ENCODE measurements around the gene CDK14.

The CDK14 gene

DNA sequence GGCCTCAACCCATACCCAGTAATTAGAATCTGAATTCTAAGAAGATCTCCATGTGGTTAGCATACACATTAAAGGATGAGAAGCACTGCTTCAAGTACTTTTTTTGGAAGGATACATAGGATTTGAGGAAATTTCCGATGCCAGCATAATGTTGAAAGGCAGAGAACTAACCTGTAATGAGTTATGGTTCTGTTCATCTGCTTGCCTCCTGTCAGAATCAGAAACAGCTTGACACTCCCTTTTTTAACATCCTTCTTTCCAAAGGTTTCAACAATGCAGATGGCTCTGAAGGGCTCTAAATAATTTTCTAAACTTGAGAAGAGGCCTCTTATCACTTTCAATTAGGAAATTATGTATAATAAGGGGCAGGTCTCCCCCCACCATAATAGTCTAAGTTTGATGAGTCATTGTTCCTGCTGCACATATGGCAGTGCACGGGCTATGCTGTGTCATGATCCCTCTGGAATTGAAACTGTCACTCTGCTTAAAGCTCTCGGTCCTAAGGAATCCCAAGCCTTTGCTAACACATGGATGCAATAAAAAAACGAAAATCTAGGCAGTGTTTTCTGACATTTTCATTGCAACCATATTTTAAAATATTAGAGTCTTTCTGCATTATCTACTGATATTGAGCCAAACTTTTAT lies 376.9 kb downstream of the CDK14 start:
- DNase-seq: no peak

DNA sequence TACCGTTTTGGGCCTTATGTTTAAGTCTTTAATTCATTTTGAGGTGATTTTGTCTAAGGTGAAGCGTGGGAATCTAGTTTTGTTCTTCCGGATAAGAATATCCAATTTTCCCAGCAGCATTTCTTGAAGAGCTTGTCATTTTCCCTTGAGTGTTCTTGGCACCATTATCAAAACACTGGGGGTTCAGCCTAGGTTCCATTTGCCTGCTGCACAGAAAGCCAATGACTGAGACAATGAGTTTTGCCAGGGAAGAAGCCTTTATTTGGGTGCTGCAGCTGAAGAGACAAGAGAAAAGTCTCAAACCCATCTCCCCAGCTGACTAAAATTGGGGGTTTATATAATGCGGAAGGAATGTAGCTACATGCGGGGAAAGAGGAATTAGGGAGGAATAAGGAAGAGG lies 380.9 kb downstream of the CDK14 start:
- DNase-seq: no peak

DNA sequence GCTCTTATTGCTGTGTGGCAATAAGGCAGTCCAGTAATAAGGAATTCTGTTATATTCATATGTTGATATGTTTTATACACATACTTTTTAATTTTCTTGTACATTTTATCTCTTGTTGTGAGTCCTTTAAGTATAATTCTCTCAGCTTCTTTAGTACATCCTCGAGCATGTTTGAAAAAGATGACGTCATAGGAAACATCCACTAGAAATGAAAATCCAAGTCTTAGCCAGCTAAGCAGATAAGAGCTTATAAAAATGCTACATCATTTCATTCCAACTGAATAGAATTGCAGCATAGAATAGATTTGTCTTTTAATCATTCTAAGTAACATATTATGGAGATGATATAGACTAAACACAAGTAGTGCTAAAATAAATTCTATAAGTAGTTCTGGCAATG lies 384.4 kb downstream of the CDK14 start:
- DNase-seq: no peak

DNA sequence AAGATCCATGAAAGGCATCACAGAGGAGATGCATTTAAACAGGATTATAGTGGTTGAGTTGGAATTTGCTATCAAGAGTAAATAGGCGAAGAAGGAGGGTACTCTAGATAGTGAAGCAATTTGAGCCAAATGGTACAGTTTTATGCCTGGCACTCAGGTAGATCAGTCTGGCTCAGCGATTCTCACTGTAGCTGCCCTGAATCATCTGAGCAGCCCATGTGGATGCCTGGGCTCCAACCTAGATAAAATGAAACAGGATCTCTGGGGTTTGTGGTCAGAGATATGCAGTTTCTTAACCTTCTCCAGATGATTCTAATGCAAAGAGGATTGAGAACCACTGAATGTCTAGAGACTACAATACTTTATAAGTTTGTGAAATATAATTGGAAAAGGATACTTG lies 386.1 kb downstream of the CDK14 start:
- DNase-seq: no peak

DNA sequence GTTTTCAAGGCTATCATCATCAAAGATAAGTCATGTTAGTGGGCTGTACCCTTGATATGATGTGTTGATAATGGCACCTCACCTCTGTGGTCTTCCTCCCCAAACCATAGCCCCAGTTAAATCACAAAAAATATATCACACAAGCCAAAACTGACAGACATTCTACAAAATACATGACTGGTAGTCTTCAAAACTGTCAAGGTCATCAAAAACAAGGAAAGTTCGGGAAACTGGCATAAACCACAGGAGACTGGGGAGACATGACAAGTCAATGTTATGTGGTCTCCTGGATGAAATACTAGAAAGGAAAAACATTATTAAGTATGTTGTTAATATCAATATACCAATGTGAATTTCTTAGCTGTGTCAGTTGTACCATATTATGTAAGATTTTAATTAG lies 388.6 kb downstream of the CDK14 start:
- no peak for DNase-seq

DNA sequence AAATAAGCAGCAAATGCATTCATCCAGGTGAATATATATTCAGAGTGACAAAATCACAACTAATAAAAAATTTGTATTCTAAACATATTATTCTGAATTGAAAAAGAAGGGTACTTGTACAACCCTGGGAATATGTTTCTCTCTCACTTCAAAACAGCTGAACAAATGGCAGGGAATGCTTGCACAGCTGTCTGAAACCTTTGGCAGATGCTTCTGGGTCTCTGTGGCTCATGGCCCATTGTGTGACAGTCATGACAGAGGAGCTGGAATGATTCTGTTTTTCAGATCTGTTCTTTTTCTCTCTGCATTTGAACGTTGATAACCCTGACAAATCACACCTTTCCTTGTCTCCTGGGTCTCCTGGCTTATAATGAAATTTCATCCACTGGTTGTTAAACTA lies 392.4 kb downstream of the CDK14 start:
- DNase-seq: no peak

DNA sequence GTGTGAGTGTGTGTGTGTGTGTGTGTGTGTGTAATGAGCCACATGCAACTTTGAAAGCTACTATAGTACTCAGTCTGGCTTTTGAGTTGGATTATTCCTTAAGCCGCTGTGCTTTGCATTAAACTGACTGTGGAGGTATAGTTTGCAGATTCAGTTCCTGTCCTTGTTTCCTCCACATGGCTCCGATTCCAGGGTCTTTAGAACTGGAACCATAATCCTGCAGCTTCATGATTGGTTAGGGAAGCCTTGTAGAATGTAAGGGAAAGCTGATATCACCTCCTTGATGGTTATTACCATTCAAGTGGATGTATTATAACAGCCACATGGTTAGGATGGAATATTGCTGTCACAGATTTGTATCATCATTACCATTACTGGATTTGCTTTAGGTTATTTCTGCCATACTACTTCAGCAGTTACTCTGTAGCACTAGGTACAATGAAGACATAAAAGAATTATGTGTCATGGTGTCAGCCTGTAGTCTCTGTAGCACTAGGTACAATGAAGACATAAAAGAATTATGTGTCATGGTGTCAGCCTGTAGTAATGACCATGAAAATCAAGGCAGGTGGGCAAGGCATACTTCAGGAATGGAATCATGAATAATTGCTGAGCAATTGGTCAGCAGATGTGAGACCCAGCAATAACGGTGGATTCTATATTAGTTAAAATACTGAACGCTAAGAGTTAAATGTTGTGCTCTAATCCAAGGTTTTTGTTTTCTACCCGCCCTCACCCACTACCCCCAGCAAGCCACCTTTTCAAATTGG lies 393.1 kb downstream of the CDK14 start:
- DNase-seq: no peak

DNA sequence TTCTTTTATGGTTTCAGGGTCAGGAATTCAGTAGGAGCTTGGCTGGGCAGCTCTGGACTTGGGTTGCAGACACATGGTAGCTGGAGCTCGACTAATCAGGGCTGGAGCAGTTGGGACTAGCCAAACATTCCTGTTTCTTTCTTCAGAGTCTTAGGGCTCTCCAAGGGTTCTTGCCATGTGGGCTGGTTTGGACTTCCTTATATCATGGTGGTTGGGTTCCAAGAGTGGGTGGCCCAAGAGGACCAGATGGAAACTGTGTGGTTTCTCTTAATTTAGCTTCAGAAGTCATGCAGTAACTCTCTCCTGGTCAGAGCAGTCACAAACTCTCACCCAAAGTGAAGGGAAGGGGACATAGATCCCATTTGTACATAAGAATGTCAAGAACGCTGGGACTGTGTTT lies 398.0 kb downstream of the CDK14 start:
- DNase-seq: no peak

DNA sequence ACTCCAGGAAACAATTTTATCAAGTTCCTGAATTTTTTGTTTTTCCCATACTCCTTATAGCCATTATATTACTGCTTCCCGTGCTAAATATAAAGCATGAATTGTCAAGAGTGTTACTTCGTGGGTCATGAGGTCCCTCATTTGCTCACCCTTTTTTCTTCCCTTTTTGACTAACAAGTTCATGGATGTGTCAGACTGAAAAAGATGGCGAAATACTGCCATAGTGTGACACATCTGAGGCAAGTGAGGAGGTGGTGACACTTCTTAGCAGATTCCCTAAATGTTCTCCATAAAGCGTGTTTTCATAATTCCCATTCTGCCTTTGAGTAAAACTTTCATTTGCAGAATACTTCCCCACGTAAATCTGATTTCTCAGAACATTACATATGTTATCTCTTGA lies 398.5 kb downstream of the CDK14 start:
- no peak for DNase-seq

DNA sequence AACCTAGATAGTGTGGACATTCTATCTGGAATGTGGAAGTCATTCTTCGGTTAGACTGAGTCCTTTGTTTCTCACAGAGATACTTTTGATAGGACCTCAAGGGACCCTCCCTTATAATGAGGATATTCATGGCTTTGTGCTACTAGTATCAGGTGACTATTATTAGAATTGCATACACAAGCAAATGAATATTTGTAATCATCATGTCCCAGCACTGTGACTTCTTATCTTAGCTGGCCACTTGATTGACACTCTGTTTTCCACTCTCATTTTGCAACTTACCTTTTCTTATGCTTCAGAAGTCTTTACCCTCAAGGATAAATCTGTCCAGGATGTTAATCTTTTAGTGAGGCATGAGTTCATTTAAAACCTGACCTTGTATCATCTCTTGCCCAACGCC lies 399.9 kb downstream of the CDK14 start:
- no peak for DNase-seq

DNA sequence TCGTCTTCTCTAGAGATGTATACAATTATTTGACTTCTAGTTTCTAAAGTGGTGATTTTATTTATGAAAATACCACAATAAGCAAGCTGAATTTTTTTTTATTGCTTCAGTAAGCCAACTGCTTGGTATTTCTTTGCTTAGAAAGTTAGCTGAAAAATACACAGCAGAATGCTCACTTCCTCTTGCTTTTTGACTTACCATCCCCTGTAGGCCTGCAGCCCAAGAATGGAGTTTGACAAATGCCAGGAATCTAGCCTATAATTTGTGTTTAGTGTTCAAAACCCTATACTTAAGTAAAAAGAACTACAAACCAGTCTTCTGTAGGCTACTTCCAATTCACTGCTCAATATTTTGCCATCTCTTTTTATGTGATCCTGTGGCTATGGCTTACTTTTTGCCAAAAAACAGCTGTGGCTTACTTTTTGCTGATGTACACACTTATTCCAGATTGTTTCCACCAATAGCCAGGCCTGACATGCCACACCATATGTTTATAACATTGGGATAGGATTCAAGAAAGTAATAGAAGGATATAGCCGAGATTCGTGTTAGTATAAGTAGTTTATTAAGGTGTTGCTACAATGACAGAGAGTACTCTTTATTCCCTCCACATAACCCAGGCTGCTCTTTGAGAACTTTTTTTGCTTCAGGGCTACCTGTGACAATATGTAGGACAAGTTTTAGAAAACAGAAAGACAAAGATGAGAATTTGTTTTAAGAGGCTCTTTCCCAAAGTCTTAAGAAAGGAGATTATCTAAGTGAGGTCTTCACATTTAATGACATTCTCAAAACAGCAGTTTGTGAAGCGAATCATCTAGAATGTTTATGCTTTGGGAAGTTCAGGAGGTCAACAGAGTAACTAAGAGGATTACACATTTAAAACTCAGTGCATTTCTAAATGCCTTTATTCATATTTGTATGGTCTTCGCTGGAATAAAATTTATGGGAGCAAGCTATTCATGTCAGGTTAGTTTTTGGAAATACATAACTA lies 404.2 kb downstream of the CDK14 start:
- DNase-seq: no peak

DNA sequence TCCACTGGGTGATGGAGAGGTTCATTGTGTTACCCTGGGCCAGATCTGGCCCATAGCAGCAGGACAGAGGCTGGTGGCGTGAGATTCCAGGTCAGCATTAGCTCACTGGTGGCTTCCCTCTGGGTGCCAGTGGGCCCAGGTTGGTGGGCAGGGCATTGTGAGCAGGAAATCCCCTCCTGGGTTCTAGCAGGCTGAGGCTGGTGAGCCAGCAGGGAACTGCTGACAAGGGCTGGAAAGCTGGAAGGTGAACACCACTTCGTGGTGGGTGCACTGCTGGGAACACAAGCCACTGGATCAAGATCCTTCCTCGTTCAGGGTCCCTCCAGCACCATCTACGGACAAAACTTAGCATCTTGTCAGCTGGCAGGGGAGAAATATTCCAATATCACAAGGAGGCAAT lies 408.9 kb downstream of the CDK14 start:
- DNase-seq: no peak

DNA sequence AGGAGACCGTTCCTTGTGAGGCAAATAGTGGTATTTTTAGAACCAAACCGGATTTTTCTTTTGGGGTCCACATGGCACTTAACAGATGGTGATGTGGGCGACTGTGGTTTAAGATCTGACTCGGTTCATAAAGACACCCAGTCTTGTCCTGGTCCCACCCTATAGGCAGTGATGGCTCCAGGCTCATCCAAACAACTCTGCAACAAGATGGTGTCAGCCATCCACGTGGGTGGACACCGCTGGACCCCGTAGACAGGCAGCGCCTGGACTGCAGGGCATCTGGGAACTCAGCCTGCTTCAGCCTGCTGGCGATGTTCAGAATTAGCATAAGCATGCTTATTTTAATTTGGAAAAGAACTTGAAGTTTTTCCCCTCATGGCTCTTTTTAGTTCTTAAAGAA lies 409.7 kb downstream of the CDK14 start:
- DNase-seq: no peak

DNA sequence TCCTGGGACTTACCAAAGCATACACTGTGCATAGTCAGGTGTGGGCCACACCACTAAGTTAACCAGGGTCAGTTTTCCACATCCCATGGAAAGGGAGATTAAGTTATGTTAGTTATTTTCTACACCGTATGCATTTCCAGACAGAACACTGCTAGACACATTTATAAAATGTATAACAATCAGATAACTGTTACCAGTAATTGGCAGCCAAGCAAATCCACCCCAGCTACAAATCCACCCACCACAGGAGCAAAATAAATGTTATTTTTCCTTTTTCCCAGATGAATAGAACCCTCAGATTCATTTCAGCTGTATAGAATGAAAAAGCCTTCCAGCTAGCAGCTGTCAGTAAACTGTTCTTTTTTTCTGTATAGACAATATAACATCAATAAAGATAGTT lies 411.2 kb downstream of the CDK14 start:
- DNase-seq: no peak

DNA sequence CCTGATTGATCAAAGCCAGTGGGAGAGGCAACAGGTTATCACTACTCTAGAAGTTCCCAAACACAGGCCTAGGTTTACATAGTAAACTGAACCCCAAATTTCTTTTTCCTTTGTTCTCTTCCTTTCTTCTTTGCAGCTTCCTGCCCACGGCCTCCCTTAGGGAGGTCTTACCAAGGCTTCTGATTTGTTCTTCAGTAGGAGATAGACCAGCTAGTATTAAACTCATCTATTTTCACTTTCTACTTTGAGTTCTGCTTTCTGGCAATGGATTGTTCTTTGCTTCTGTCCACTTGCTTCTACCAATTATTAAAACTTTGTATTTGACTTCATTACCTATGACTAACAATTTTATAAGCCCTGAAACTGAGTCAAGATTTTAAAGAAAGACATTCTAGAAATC lies 417.0 kb downstream of the CDK14 start:
- no peak for DNase-seq

DNA sequence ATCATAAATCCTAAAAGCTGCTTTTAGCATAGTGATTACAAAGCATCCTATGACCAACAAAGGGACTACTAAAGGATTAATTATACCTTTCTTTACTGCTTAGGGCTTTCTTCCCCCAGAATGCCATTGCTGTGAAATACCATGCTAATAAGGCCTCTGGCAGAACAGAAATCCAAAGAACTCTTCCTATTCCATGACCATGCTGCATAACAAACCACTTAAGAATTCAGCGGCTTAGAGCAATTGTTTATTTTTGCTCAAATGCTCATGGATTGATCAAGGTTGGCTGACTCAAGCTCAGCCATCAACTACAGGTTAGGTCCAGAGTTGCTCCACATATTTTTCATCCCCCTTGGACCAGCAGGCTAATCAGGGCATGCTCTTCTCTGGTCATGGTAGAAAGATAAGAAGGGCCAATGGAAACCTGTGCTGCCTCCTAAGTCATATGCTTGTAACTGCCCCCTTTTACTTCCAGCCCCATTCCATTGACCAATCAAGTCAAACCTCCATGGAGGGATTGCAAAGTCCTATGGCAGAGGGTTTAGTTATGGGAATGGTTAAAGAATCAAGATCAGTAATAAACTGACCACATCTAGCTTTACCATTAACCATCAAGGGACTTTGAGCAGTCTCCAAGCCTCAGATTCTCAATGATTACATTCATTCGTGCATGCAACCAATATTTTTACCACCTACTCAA lies 423.7 kb downstream of the CDK14 start:
- DNase-seq: no peak

DNA sequence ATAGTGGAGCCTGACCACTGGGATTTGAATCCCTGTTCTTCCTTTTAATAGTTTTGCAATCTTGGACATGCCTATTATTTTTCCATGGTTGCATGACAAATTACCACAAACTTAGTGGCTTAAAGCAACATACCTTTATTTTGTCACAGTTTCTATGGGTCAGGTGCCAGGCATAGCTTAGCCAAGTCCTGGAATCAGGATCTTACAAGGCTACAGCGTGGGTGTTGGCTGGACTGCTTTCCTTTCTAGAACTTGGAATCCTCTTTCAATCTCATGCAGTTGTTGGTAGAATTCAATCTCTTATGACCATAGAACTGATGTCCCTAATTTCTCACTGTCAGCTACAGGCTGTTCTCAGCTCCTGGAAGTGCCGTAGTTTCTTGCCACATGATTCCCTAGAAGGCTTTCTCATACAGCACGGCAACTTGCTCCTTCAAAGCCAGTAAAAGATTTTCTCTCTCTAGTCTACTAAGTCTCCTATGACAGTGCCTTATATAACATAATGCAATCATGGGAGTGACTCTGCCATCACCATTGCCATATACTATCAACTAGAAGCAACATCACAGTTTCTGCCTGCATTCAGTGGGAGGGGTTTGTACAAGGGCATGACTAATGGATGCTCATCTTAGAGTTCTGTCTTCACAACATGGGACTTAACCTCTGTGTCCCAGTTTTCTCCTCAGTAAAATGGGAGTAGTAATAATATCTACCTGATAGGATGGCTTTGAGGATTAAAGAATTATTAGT lies 424.7 kb downstream of the CDK14 start:
- DNase-seq: no peak

DNA sequence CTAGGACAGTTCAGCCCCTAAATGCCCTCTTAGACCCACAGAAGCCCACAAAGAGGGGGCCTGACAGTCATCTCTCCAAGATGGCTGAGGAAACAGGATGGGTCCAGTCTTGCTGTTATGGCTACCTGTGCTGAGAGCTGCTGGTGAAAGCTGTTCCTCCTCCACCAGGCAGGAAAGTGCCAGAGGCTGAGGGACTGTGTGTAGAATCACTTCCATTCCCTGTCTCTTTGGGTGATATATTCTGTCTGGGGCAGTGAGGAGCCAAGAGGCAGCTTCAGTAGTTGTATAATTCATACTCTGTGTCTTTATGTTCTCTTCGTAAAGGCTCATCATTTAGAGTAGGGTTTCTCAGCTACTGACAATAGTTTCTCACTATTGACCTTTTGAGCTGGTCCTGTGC lies 425.8 kb downstream of the CDK14 start:
- DNase-seq: no peak

DNA sequence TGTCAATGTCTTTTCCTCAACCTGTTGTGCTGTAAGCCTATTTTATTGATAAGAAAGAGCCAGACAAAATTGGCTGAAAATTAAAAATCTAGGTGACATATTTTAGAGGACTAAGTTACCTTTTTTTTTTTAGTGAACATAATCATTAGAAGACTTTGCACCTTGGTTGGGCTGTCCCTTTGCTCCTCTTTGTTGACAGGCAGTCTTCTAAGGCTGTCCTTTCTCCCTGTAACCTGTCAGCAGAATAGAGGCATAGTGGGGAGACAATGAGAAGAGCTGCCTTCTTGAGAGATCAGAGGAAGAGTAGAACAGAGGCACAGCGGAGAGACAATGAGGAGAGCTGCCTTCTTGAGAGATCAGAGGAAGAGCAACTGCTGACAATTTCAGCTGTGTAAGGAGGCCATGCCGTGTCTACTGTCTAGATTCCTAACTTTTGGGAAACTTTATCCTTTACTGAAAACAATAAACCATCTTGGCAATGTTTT lies 429.8 kb downstream of the CDK14 start:
- DNase-seq: no peak

DNA sequence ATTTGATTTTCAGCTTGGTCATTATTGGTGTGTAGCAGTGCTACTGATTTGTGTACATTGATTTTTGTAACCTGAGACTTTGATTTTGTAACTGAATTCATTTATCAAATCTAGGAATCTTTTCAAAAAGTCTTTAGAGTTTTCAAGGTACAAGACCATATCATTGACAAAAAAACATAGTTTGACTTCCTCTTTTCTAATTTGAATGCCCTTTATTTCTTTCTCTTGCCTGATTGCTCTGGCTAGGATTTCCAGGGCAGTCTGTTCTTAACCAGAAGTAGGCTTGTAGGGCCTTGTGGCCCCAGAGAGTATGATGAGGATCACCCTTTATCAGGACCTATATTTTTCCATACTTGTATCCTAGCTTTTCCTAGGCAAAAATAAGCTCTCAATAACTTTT lies 433.6 kb downstream of the CDK14 start:
- no peak for DNase-seq

DNA sequence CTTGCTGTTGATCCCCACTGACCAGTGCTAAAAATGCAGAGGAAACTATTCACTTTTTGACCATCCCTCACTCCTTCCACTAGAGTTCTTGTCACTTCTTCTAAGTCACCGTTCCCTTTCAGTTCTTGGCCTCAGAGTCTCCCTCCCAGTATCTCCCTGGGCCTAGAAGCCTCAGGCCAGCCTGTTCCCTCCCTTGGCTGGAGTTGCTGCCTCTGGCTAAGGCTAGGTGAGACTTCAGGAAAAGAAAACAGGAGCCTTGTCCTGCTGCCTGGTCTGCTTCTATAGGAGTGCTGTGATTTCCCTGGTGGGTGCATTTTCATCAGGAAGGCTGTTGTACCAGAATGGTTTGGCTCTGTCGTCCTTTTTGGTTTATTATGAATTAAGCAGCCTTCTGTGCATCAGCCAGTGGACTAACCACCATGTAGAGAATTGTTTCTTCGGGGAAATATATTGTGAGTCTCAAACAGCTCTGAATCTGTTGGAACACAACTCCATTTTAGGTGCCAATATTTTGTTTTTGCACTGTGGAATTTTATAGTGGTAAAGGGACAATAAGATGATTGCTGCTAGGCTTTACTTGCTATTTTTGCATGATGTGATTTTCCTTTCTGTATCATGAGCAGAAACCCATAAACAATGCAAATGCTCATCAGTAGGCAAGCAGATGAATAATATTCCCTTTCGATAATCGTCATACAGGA lies 434.7 kb downstream of the CDK14 start:
- no peak for DNase-seq

All from CD4-positive, alpha-beta T cell treated with Interferon alpha-2 for 1 hour (primary cell).